ENCODE results near the gene SLC17A2. TPM values are rescaled to one million over a fixed set of nuclear protein-coding genes. Genes with fewer than 3 reads are reported as not detected.

Gene SLC17A2
- total RNA-seq, 1 donor from 2014 or later: not detected

DNA sequence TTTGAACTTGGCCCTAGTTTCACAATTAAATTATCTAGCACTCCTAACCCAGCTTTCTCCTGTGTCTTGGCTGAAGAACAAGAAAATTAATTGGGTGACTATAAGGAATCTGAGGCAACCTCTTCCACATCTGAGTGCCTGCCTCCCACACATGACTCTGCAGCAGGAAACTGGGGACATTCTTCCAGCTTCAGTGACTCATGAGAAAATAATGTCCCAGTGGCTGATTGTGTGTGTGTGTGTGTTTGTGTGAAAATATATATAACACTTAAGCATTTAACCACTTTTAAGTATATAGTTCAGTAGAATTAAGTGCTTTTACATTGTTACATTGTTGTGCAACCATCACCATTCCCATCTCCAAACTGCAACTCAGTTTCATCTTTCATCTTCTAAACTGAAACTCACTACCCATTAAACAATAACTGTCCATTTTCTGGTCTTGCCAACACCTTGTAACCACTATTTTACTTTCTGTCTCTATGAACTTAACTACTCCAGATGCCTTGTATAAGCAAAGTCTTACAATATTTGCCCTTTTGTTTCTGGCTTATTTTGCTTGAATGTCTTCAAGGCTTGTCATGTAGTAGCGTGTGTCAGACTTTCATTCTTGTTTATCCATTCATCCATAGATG lies 40.8 kb upstream of the SLC17A2 start:
- no peaks in the 10 kb centered on the region for H3K27me3 Mint-ChIP-seq (ENCODE audit: low read depth)
- no peaks in the 10 kb centered on the region for H3K9me3 Mint-ChIP-seq
- no peak overlapping the region for H3K4me3 Mint-ChIP-seq
- TF ChIP-seq, protein P1, sequence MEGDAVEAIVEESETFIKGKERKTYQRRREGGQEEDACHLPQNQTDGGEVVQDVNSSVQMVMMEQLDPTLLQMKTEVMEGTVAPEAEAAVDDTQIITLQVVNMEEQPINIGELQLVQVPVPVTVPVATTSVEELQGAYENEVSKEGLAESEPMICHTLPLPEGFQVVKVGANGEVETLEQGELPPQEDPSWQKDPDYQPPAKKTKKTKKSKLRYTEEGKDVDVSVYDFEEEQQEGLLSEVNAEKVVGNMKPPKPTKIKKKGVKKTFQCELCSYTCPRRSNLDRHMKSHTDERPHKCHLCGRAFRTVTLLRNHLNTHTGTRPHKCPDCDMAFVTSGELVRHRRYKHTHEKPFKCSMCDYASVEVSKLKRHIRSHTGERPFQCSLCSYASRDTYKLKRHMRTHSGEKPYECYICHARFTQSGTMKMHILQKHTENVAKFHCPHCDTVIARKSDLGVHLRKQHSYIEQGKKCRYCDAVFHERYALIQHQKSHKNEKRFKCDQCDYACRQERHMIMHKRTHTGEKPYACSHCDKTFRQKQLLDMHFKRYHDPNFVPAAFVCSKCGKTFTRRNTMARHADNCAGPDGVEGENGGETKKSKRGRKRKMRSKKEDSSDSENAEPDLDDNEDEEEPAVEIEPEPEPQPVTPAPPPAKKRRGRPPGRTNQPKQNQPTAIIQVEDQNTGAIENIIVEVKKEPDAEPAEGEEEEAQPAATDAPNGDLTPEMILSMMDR (IDR thresholded peaks at IDR 0.05; ENCODE audit: unreplicated experiment): no peak
- DNase-seq (ENCODE audit: low spot score in 2 of 2, unreplicated experiment in 2 of 2): no peak
- H3K36me3 Mint-ChIP-seq: peaks cover 55% of the 10 kb centered on the region
- peak overlapping the region; percentile 61 for H3K27ac Mint-ChIP-seq
- H3K4me1 Mint-ChIP-seq: peaks cover 63% of the 10 kb centered on the region

GRCh38 chr6:25968769-25969168 lies 38.3 kb upstream of the SLC17A2 start:
- Mint-ChIP-seq H3K27ac (no peak overlapping the region), H3K36me3 (peaks cover 46% of the 10 kb centered on the region), H3K9me3 (no peaks in the 10 kb centered on the region), H3K27me3 (ENCODE audit: low read depth) (no peaks in the 10 kb centered on the region), H3K4me3 (no peak overlapping the region), H3K4me1 (peaks cover 67% of the 10 kb centered on the region)
- no peak for DNase-seq (ENCODE audit: low spot score in 2 of 2, unreplicated experiment in 2 of 2)
- TF ChIP-seq, protein P1 (IDR thresholded peaks at IDR 0.05; ENCODE audit: unreplicated experiment): no peak

- Mint-ChIP-seq H3K9me3 (no peaks in the 10 kb centered on the region), H3K4me1 (peaks cover 68% of the 10 kb centered on the region), H3K27ac (no peak overlapping the region), H3K36me3 (peaks cover 36% of the 10 kb centered on the region), H3K27me3 (ENCODE audit: low read depth) (no peaks in the 10 kb centered on the region), H3K4me3 (peak overlapping the region; percentile 31)
- no peak for DNase-seq (ENCODE audit: low spot score in 2 of 2, unreplicated experiment in 2 of 2)
- TF ChIP-seq, protein P1 (IDR thresholded peaks at IDR 0.05; ENCODE audit: unreplicated experiment): no peak
These were observed 36.2 kb upstream of the SLC17A2 start for GRCh38 chr6:25966711-25967110.

DNA sequence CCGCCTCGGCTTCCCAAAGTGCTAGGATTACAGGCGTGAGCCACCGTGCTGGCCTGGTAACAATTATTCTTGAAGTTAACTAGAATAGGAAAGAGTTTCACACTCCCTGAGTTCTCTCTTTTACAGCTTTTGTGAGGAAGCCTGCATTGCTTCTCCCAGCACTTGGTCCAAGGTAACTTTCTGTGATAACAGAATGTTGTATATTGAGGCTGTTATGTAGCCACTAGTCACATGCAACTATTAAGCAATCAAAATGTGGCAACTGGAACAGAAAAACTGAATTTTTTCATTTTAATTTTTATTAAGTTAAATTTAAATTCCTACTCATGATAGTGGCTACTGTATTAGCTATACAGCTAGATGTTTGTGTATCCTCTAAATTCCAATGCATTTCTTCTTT lies 34.6 kb upstream of the SLC17A2 start:
- Mint-ChIP-seq H3K36me3 (peaks cover 35% of the 10 kb centered on the region), H3K27ac (no peak overlapping the region), H3K4me3 (no peak overlapping the region), H3K9me3 (peaks cover 12% of the 10 kb centered on the region), H3K27me3 (ENCODE audit: low read depth) (no peaks in the 10 kb centered on the region), H3K4me1 (peaks cover 53% of the 10 kb centered on the region)
- no peak for DNase-seq (ENCODE audit: low spot score in 2 of 2, unreplicated experiment in 2 of 2)
- TF ChIP-seq, protein P1 (IDR thresholded peaks at IDR 0.05; ENCODE audit: unreplicated experiment): no peak

GRCh38 chr6:25963426-25964123 lies 33.1 kb upstream of the SLC17A2 start:
- Mint-ChIP-seq H3K36me3 (peaks cover 26% of the 10 kb centered on the region), H3K9me3 (peaks cover 22% of the 10 kb centered on the region), H3K4me1 (peaks cover 45% of the 10 kb centered on the region), H3K27ac (peak overlapping the region; percentile 92), H3K27me3 (ENCODE audit: low read depth) (no peaks in the 10 kb centered on the region), H3K4me3 (peak overlapping the region; percentile 87)
- DNase-seq (ENCODE audit: low spot score in 2 of 2, unreplicated experiment in 2 of 2): no peak
- TF ChIP-seq, protein P1 (IDR thresholded peaks at IDR 0.05; ENCODE audit: unreplicated experiment): no peak
